Gastrocnemius medialis (tissue), 4 donors: ENCODE data around the gene CRELD1.

ENCODE experiments used
- CTCF ChIP-seq, 5 experiments: fragments of 450-650 bp in 3 of 5; fragments of 200-600 bp in 2 of 5; sonication (generic) in 2 of 5; IDR thresholded peaks in 4 of 5; conservative IDR thresholded peaks in 1 of 5; 1 replicate in 4 of 5; 2 replicates in 1 of 5; pipeline ENCODE4 v1.5.1; 2016 to 2019; ENCODE audit warnings: antibody characterized with exemption in 5 of 5, mild to moderate bottlenecking in 3 of 5, moderate library complexity in 3 of 5
- POLR2A ChIP-seq, 2 donors: fragments of 450-650 bp; IDR thresholded peaks; one replicate each; pipeline ENCODE4 v1.6.1; 2017; ENCODE audit warnings: antibody characterized with exemption in 2 of 2, mild to moderate bottlenecking in 2 of 2, moderate library complexity in 2 of 2

GRCh38 chr3:9909221-9910013 is 24.2 kb upstream of the CRELD1 start:
- TF ChIP-seq CTCF (IDR thresholded peaks at IDR 0.05 in 4 of 5, conservative IDR thresholded peaks at IDR 0.05 in 1 of 5) (no peak), POLR2A (IDR thresholded peaks at IDR 0.05) (no peak)
